Upper lobe of left lung (tissue), 6 donors: ENCODE measurements around the gene OR14A2. TPM values are rescaled to one million over a fixed set of nuclear protein-coding genes. Genes with fewer than 3 reads are reported as not detected.

Source experiments
- ATAC-seq, 2 donors: fragments of 200-7000 bp; cut with Tn5 transposase; one replicate each; pipeline ENCODE4 v1.9.1; 2022; ENCODE audit warnings: mild to moderate bottlenecking in 2 of 2, moderate library complexity in 2 of 2; ENCODE audit not compliant: low FRiP score in 2 of 2
- DNase-seq, 2 donors: peaks; one replicate each; pipeline ENCODE4 v3.0.0-alpha.2; 2019 to 2020
- H3K27ac ChIP-seq, 4 donors: fragments of 200-600 bp; sonication (generic); one replicate each; pipeline ENCODE4 v1.5.1; 2016 to 2019
- H3K27me3 ChIP-seq, 4 donors: fragments of 200-600 bp; sonication (generic); one replicate each; pipeline ENCODE4 v1.5.1; 2017 to 2019
- H3K36me3 ChIP-seq, 4 donors: fragments of 200-600 bp; sonication (generic); one replicate each; pipeline ENCODE4 v1.5.1; 2016 to 2019
- H3K4me1 ChIP-seq, 4 donors: fragments of 200-600 bp; sonication (generic); one replicate each; pipeline ENCODE4 v1.5.1; 2018 to 2019
- H3K4me3 ChIP-seq, 4 donors: fragments of 200-600 bp; sonication (generic); one replicate each; pipeline ENCODE4 v1.5.1; 2017 to 2019; ENCODE audit warnings: mild to moderate bottlenecking in 2 of 4, moderate library complexity in 1 of 4
- H3K9me3 ChIP-seq, 4 donors: fragments of 200-600 bp; sonication (generic); one replicate each; pipeline ENCODE4 v1.5.1; 2018 to 2019
- EP300 ChIP-seq, 4 donors: sonication (generic); formaldehyde crosslinking; IDR thresholded peaks; one replicate each; pipeline ENCODE4 v1.5.1; 2017; ENCODE audit warnings: antibody characterized with exemption in 4 of 4, control low read depth in 2 of 4
- POLR2A ChIP-seq, 4 donors: fragments of 450-650 bp; IDR thresholded peaks; one replicate each; pipeline ENCODE4 v1.5.1; 2016 to 2017; ENCODE audit warnings: antibody characterized with exemption in 4 of 4, mild to moderate bottlenecking in 2 of 4
- POLR2AphosphoS5 ChIP-seq, 2 donors: sonication (generic); formaldehyde crosslinking; IDR thresholded peaks; one replicate each; pipeline ENCODE4 v1.5.1; 2017; ENCODE audit warnings: antibody characterized with exemption in 2 of 2
- WGBS, 2 donors: methylation state at CpG; one replicate each; pipeline ENCODE4 v1.1.5; 2017 to 2018; 5-methylcytosine and 5-hydroxymethylcytosine counted together
- total RNA-seq, 6 donors: library from RNA; depleted of rRNA in 4 of 6; stranded (reverse); fragments of >200 nt in 4 of 6; gene quantifications; one replicate each; pipeline versions ENCODE4 v1.1.0 to v1.2.1, GENCODE V29; 2016 to 2021
- TF ChIP-seq, protein P1 (sequence below), 6 experiments: fragments of 450-650 bp in 4 of 6; fragments of 200-600 bp in 2 of 6; sonication (generic) in 2 of 6; IDR thresholded peaks; one replicate each; pipeline ENCODE4 v1.5.1; 2016 to 2019; ENCODE audit warnings: antibody characterized with exemption in 6 of 6
- donor health status: DM: no; HTN: no; CAD: no; lungs with moderate emphysema.
- donor health status: DM: no; HTN: yes; CAD: no; lungs with severe emphysema.

Gene OR14A2
- total RNA-seq, 6 donors from 2014 or later, result not detected

DNA sequence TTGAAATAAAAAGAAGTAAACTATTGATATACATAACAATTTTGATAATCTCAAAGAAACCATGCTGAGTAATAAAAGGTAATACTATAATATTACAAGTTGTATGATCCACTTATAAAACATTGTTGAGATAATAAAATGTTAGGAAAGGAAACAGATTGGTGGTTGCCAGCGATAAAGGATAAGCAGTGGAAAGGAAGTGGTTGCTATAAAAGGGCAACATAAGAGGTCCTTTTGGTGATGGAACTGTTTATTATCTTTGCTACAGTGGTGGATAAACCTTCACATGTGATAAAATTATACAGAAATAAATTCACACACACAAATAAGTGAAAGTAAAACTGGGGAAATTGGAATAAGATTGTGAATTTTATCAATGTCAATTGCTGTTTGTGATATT, 46.6 kb downstream of the OR14A2 start:
- H3K9me3 ChIP-seq, result no peaks in the 10 kb centered on the region
- DNase-seq, result no peak
- H3K36me3 ChIP-seq, result no peaks in the 10 kb centered on the region
- WGBS, 2 donors, result 67 to 73% methylated on average over 1 of the region's 1 CpG
- no peak for ATAC-seq
- no peak overlapping the region for H3K4me3 ChIP-seq
- H3K27ac ChIP-seq, result no peak overlapping the region
- no peak for TF ChIP-seq EP300 (IDR thresholded peaks at IDR 0.05)
- no peak for TF ChIP-seq POLR2A (IDR thresholded peaks at IDR 0.05)
- TF ChIP-seq POLR2AphosphoS5 (IDR thresholded peaks at IDR 0.05), result no peak
- TF ChIP-seq, protein P1, sequence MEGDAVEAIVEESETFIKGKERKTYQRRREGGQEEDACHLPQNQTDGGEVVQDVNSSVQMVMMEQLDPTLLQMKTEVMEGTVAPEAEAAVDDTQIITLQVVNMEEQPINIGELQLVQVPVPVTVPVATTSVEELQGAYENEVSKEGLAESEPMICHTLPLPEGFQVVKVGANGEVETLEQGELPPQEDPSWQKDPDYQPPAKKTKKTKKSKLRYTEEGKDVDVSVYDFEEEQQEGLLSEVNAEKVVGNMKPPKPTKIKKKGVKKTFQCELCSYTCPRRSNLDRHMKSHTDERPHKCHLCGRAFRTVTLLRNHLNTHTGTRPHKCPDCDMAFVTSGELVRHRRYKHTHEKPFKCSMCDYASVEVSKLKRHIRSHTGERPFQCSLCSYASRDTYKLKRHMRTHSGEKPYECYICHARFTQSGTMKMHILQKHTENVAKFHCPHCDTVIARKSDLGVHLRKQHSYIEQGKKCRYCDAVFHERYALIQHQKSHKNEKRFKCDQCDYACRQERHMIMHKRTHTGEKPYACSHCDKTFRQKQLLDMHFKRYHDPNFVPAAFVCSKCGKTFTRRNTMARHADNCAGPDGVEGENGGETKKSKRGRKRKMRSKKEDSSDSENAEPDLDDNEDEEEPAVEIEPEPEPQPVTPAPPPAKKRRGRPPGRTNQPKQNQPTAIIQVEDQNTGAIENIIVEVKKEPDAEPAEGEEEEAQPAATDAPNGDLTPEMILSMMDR (IDR thresholded peaks at IDR 0.05), result no peak
- no peaks in the 10 kb centered on the region for H3K4me1 ChIP-seq
- H3K27me3 ChIP-seq, result no peaks in the 10 kb centered on the region

DNA sequence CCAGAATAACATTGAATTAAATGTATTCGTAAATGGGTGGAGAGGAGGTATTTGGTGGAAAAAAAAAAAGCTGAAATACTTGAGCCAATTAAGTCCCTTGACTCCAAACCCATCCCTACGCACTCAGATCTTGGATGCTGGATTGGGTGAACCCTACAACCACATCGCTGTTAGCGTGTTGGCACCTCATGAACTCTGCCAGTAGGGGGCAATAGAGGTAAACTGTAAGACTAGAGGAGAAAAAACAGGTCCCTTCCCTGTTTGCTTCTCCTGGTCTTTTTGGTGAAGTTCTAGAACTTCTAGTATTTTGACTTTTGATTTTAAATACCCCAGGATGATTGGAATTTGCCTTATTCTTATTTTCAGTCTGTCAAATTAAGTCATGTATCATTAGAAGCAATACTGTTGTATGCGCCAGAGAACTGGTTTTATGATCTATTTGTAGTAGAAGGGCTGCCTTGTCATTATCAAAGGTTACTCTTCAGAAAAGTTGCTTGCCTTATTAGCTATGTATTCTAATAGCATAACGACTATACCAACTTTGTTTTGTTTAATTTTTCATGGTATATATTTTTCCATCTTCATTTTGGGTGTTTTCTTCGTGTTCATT, 66.5 kb downstream of the OR14A2 start:
- no peak overlapping the region for H3K4me3 ChIP-seq
- no peaks in the 10 kb centered on the region for H3K4me1 ChIP-seq
- WGBS, 2 donors, result 28 to 38% methylated on average over 7 of the region's 7 CpGs
- TF ChIP-seq, protein P1 (IDR thresholded peaks at IDR 0.05), result peak in 5 of 6 experiments; percentile 28 to 64 (median 33)
- no peak for TF ChIP-seq EP300 (IDR thresholded peaks at IDR 0.05)
- TF ChIP-seq POLR2A (IDR thresholded peaks at IDR 0.05), result no peak
- no peaks in the 10 kb centered on the region for H3K9me3 ChIP-seq
- no peak overlapping the region for H3K27ac ChIP-seq
- H3K36me3 ChIP-seq, result no peaks in the 10 kb centered on the region
- DNase-seq, result no peak
- no peaks in the 10 kb centered on the region for H3K27me3 ChIP-seq
- ATAC-seq, result peak in 1 of 2 donors; percentile 69

- ATAC-seq, result no peak
- Histone ChIP-seq H3K9me3 (no peaks in the 10 kb centered on the region), H3K27ac (no peak overlapping the region), H3K4me3 (no peak overlapping the region), H3K27me3 (no peaks in the 10 kb centered on the region), H3K4me1 (no peaks in the 10 kb centered on the region), H3K36me3 (no peaks in the 10 kb centered on the region)
- TF ChIP-seq, protein P1 (IDR thresholded peaks at IDR 0.05), result no peak
- TF ChIP-seq POLR2AphosphoS5 (IDR thresholded peaks at IDR 0.05) (no peak), EP300 (IDR thresholded peaks at IDR 0.05) (no peak), POLR2A (IDR thresholded peaks at IDR 0.05) (no peak)
- DNase-seq, result no peak
- WGBS, 2 donors, result 84 to 85% methylated on average over 4 of the region's 4 CpGs
Measured at GRCh38 chr1:247680171-247680570, 67.8 kb downstream of the OR14A2 start.

DNA sequence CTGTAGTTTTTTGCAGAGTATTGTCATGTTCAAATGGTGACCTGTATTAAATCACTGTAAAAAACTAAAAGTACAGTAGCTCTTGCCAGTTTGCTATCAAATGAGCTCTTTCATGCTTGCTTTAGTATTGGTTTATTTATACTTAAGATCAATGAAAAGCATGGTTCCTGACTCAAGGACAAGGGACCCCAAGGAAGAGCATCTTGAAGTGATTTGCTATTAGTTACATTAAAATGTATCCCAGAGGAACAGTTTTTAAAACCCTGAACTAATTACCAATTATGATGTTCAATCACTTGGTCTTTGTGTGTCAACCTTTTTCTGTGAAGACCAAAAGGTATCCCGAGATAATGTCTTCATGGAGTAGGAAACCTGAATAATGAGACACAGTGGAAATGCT, 68.3 kb downstream of the OR14A2 start, which contains the start of gene OR13G1:
Gene OR13G1, minus strand, starts transcription at position 101 of the 400 bp plus-strand sequence. CDS start 6,698 bp downstream, outside the sequence.
- TF ChIP-seq, protein P1 (IDR thresholded peaks at IDR 0.05), result no peak
- no peak for TF ChIP-seq POLR2A (IDR thresholded peaks at IDR 0.05)
- TF ChIP-seq POLR2AphosphoS5 (IDR thresholded peaks at IDR 0.05), result no peak
- no peak for TF ChIP-seq EP300 (IDR thresholded peaks at IDR 0.05)
- 71 to 76% methylated on average over 1 of the region's 1 CpG for WGBS, 2 donors
- DNase-seq, result no peak
- Histone ChIP-seq H3K27ac (no peak within 1 kb of the TSS), H3K4me3 (no peak within 1 kb of the TSS), H3K27me3 (no peaks in the 10 kb centered on the region), H3K36me3 (no peaks in the 10 kb centered on the region), H3K4me1 (no peaks in the 10 kb centered on the region), H3K9me3 (no peaks in the 10 kb centered on the region)
- ATAC-seq, result no peak

Other genes with a start within 250 kb of the OR14A2 start
- gene OR2C3, start 211.7 kb downstream of the OR14A2 start, total RNA-seq, result under 1 TPM in 1 of 6 donors, not detected in 5; 0.03 TPM
- gene GCSAML, start 199.0 kb downstream of the OR14A2 start, total RNA-seq, result 1 to 10 TPM in 3 of 6 donors, under 1 TPM in 3; 0.30 to 3.0 (median 1.4) TPM
- gene OR2G2, start 159.8 kb downstream of the OR14A2 start, total RNA-seq, result not detected
- gene OR2G3, start 142.6 kb downstream of the OR14A2 start, total RNA-seq, result not detected
- gene OR13G1, start 68.4 kb downstream of the OR14A2 start, total RNA-seq, result not detected
- gene OR6F1, start 31.5 kb downstream of the OR14A2 start, total RNA-seq, result not detected
- gene OR14K1, start 9.5 kb downstream of the OR14A2 start, total RNA-seq, result not detected
- gene OR1C1, start 12.4 kb upstream of the OR14A2 start, total RNA-seq, result not detected
- not detected for gene OR14A16, start 76.0 kb upstream of the OR14A2 start, total RNA-seq
- gene OR11L1, start 93.8 kb upstream of the OR14A2 start, total RNA-seq, result not detected
- 10 to 100 TPM in 1 of 6 donors, 1 to 10 TPM in 5; 1.0 to 15.1 (median 4.6) TPM for gene TRIM58, start 109.0 kb upstream of the OR14A2 start, total RNA-seq
- gene OR2W3, start 147.4 kb upstream of the OR14A2 start, total RNA-seq, result 1 to 10 TPM in 1 of 6 donors, under 1 TPM in 2, not detected in 3; 0.27 to 5.3 (median 0.31) TPM
- gene OR2T8, start 172.1 kb upstream of the OR14A2 start, total RNA-seq, result not detected
- under 1 TPM in 1 of 6 donors, not detected in 5; 0.49 TPM for gene OR2AJ1, start 176.7 kb upstream of the OR14A2 start, total RNA-seq
- not detected for gene OR2L8, start 200.7 kb upstream of the OR14A2 start, total RNA-seq
- not detected for gene OR2AK2, start 217.1 kb upstream of the OR14A2 start, total RNA-seq